Measurements from ENCODE around the gene RAD18.

The RAD18 gene

DNA sequence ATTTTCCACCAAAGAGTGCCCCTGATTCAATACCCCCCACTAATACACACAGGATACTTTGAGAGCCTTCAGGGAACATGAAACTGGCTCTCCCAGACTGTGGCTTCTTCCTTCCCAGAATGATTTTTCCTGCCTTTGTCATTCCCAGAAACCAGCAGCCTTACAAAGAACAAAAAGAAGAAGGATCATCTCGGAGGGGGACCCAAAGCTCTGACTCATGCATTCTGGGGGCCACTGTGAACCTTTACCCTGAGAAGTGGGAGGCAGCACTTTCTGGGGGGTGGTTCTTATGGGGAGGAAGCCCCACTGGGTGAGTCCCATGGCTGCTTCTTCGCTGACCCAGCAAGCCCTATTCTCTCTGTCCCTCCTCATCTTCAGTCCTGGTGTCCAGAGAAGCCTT, 44.7 kb upstream of the RAD18 start:
- TF ChIP-seq TAF1 (IDR thresholded peaks at IDR 0.05; ENCODE audit: borderline replicate concordance, insufficient read depth, low read length) (no peak), POLR2AphosphoS5 (IDR thresholded peaks at IDR 0.05; ENCODE audit: low read depth, low read length) (no peak), SIN3A (IDR thresholded peaks at IDR 0.05; ENCODE audit: borderline replicate concordance, insufficient read depth, low read length) (no peak)

DNA sequence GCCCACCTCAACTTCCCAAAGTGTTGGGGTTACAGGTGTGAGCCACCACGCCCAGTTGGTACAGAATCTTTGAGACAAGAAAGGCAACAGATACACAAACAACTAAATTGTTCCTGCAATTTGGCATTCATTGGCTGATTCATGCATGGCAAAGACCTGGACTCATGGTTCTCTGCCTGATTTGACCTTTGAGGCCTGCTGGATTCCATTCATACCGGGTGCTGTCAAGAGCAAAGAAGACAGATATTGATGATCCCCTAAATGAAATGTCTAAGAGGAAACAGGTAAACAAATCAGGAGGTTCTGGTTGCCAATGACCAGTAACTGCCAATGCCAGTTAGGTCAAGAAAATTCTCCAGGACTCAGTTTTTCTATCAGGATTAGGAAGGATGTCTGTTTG, 43.9 kb upstream of the RAD18 start:
- TF ChIP-seq TAF1 (IDR thresholded peaks at IDR 0.05; ENCODE audit: borderline replicate concordance, insufficient read depth, low read length) (no peak), SIN3A (IDR thresholded peaks at IDR 0.05; ENCODE audit: borderline replicate concordance, insufficient read depth, low read length) (no peak), FOXP2 (optimal IDR thresholded peaks at IDR 0.05; ENCODE audit: borderline replicate concordance, extremely low read depth, extremely low read length, insufficient read depth) (no peak), POLR2AphosphoS5 (IDR thresholded peaks at IDR 0.05; ENCODE audit: low read depth, low read length) (no peak)
- TF ChIP-seq, protein P1, sequence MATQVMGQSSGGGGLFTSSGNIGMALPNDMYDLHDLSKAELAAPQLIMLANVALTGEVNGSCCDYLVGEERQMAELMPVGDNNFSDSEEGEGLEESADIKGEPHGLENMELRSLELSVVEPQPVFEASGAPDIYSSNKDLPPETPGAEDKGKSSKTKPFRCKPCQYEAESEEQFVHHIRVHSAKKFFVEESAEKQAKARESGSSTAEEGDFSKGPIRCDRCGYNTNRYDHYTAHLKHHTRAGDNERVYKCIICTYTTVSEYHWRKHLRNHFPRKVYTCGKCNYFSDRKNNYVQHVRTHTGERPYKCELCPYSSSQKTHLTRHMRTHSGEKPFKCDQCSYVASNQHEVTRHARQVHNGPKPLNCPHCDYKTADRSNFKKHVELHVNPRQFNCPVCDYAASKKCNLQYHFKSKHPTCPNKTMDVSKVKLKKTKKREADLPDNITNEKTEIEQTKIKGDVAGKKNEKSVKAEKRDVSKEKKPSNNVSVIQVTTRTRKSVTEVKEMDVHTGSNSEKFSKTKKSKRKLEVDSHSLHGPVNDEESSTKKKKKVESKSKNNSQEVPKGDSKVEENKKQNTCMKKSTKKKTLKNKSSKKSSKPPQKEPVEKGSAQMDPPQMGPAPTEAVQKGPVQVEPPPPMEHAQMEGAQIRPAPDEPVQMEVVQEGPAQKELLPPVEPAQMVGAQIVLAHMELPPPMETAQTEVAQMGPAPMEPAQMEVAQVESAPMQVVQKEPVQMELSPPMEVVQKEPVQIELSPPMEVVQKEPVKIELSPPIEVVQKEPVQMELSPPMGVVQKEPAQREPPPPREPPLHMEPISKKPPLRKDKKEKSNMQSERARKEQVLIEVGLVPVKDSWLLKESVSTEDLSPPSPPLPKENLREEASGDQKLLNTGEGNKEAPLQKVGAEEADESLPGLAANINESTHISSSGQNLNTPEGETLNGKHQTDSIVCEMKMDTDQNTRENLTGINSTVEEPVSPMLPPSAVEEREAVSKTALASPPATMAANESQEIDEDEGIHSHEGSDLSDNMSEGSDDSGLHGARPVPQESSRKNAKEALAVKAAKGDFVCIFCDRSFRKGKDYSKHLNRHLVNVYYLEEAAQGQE (IDR thresholded peaks at IDR 0.05; ENCODE audit: insufficient read depth in 1 of 2, low read depth in 2 of 2, low read length in 2 of 2), result no peak

DNA sequence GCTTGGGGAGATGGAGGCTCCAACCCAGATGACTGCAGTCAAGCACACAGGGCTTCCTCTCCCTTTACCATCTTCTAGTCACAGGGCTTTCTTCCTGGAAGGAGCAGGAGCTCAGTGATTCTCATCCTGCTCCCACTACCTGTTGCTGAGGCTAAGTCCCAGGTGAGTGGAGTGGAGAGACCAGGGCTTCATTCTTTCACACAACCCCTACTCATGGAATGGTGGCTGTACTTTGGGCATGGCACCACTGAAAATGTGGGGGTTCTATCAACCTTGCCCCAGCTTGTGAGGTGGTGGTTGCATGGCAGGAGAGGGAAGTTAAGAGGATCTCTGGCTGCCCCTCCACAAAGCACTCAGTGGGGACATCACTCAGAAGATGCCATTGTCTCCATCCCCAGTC, 36.8 kb upstream of the RAD18 start:
- TF ChIP-seq TAF1 (IDR thresholded peaks at IDR 0.05; ENCODE audit: borderline replicate concordance, insufficient read depth, low read length) (no peak), FOXP2 (optimal IDR thresholded peaks at IDR 0.05; ENCODE audit: borderline replicate concordance, extremely low read depth, extremely low read length, insufficient read depth) (no peak), SIN3A (IDR thresholded peaks at IDR 0.05; ENCODE audit: borderline replicate concordance, insufficient read depth, low read length) (no peak), POLR2AphosphoS5 (IDR thresholded peaks at IDR 0.05; ENCODE audit: low read depth, low read length) (no peak)
- TF ChIP-seq, protein P1 (IDR thresholded peaks at IDR 0.05; ENCODE audit: insufficient read depth in 1 of 2, low read depth in 2 of 2, low read length in 2 of 2), result no peak

DNA sequence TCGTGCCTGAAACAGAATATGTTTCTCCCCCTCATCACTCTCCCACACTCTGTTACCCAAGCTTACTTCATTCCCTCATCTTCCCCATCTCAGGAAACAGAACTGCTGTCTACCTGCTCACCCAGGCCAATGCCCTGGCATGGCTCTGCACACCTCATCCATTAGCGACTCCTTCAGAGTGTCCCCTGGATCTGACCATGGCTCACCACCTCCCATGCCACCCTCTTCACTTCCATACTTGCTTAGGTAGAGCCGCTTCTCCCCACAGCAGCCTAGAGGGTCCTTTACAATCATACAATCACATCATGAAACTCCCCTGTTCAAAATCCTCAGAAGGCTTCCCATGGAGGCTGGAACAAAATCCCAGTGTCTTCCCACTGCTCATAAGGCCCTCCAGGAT, 33.9 kb upstream of the RAD18 start:
- TF ChIP-seq, protein P1 (IDR thresholded peaks at IDR 0.05; ENCODE audit: insufficient read depth in 1 of 2, low read depth in 2 of 2, low read length in 2 of 2), result no peak
- TF ChIP-seq FOXP2 (optimal IDR thresholded peaks at IDR 0.05; ENCODE audit: borderline replicate concordance, extremely low read depth, extremely low read length, insufficient read depth), result no peak
- TF ChIP-seq POLR2AphosphoS5 (IDR thresholded peaks at IDR 0.05; ENCODE audit: low read depth, low read length), result no peak
- TF ChIP-seq SIN3A (IDR thresholded peaks at IDR 0.05; ENCODE audit: borderline replicate concordance, insufficient read depth, low read length), result no peak
- TF ChIP-seq TAF1 (IDR thresholded peaks at IDR 0.05; ENCODE audit: borderline replicate concordance, insufficient read depth, low read length), result no peak

DNA sequence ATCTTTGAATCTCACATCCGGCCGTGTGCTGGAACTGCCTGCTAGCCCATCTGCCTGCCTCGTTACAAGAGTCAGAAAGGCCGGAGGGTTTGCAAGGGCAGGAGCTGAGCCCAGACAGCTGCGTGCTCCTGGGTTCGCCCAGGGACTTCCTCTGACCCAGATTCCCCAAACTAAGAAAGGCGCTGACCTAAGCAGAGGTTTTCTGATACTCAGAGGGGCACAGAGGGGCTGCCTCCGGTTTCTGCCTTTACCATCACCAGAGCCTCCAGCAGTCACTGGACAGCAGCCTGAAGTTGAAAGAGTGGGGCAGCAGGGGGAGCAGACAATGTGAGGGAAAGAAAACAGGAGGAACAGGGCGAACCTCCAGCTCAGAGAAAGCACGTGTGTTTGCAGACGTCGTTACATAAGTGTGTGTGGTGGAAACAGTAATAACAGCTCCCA, 33.4 kb upstream of the RAD18 start:
- TF ChIP-seq, protein P1 (IDR thresholded peaks at IDR 0.05; ENCODE audit: insufficient read depth in 1 of 2, low read depth in 2 of 2, low read length in 2 of 2), result peak in 1 of 2 experiments; percentile 78; a peak in 1 of 4 replicates
- no peak for TF ChIP-seq FOXP2 (optimal IDR thresholded peaks at IDR 0.05; ENCODE audit: borderline replicate concordance, extremely low read depth, extremely low read length, insufficient read depth)
